Hepatocyte (in vitro differentiated cells): Measurements from ENCODE around the gene SPECC1L. TPM values are rescaled to one million over a fixed set of nuclear protein-coding genes. Genes with fewer than 3 reads are reported as not detected.
"Not testable (repeated sequence)": the region's sequence is repeated elsewhere in the genome, so short reads cannot be mapped to it uniquely, and the experiment has no call there.

Source experiments
- DNase-seq: peaks from one replicate; pipeline ENCODE4 v3.0.0-alpha.2; 2016; ENCODE audit warnings: low spot score
- H2AFZ ChIP-seq: fragments of 200-600 bp; sonication (generic); 2 replicates; pipeline ENCODE4 v1.6.0; 2016; ENCODE audit warnings: antibody characterized with exemption, mild to moderate bottlenecking
- H3K27ac ChIP-seq: fragments of 200-600 bp; sonication (generic); 2 replicates; pipeline ENCODE4 v1.5.1; 2016; ENCODE audit warnings: mild to moderate bottlenecking
- H3K27me3 ChIP-seq: fragments of 200-600 bp; sonication (generic); 2 replicates; pipeline ENCODE4 v1.6.1; 2016
- H3K36me3 ChIP-seq: fragments of 200-600 bp; sonication (generic); replicated peaks from 2 replicates; pipeline ENCODE4 v1.5.1; 2016; ENCODE audit warnings: low read depth; ENCODE audit not compliant: insufficient read depth
- H3K4me1 ChIP-seq: fragments of 200-600 bp; sonication (generic); 2 replicates; pipeline ENCODE4 v1.5.1; 2016; ENCODE audit warnings: mild to moderate bottlenecking, moderate library complexity; ENCODE audit not compliant: insufficient read depth
- H3K4me2 ChIP-seq: fragments of 200-600 bp; sonication (generic); 2 replicates; pipeline ENCODE4 v1.6.0; 2016
- H3K4me3 ChIP-seq: fragments of 200-600 bp; sonication (generic); 2 replicates; pipeline ENCODE4 v1.5.1; 2016; ENCODE audit warnings: mild to moderate bottlenecking
- H3K79me2 ChIP-seq: fragments of 200-600 bp; sonication (generic); 2 replicates; pipeline ENCODE4 v1.6.0; 2017; ENCODE audit warnings: mild to moderate bottlenecking
- H3K9me2 ChIP-seq: fragments of 200-600 bp; sonication (generic); replicated peaks from 2 replicates; pipeline ENCODE4 v1.6.0; 2017; ENCODE audit warnings: mild to moderate bottlenecking; ENCODE audit not compliant: insufficient read depth
- H3K9me3 ChIP-seq: fragments of 200-600 bp; sonication (generic); 2 replicates; pipeline ENCODE4 v1.5.1; 2016; ENCODE audit warnings: low read depth, mild to moderate bottlenecking
- H4K20me1 ChIP-seq: fragments of 200-600 bp; sonication (generic); 2 replicates; pipeline ENCODE4 v1.6.0; 2016; ENCODE audit warnings: mild to moderate bottlenecking; ENCODE audit not compliant: insufficient read depth, poor library complexity, severe bottlenecking
- EZH2 ChIP-seq: fragments of 200-600 bp; sonication (generic); IDR thresholded peaks from 2 replicates; pipeline ENCODE4 v1.6.1; 2016; ENCODE audit warnings: antibody characterized with exemption, mild to moderate bottlenecking, borderline replicate concordance
- EZH2phosphoT487 ChIP-seq: fragments of 200-600 bp; sonication (generic); IDR thresholded peaks from one replicate; pipeline ENCODE4 v1.6.1; 2018; ENCODE audit warnings: antibody characterized with exemption, mild to moderate bottlenecking, low read depth, moderate library complexity; ENCODE audit not compliant: unreplicated experiment, severe bottlenecking
- WGBS: methylation state at CpG from one replicate; pipeline ENCODE4 v1.1.6; 2016; ENCODE audit warnings: low lambda C conversion rate; ENCODE audit errors: missing lambda C conversion rate; 5-methylcytosine and 5-hydroxymethylcytosine counted together
- polyA plus RNA-seq: library from polyadenylated mRNA; unstranded; fragments of >200 nt; fragmentation: Nextera tagmentation; extraction: Ambion mirVana; gene quantifications from 2 replicates; pipeline ENCODE4 v1.2.1, GENCODE V29; 2016
- total RNA-seq: library from RNA; depleted of rRNA; stranded (reverse); fragments of >200 nt; gene quantifications from 2 replicates; pipeline ENCODE4 v1.2.3, GENCODE V29; 2014
- TF ChIP-seq, protein P1 (sequence below): fragments of 200-600 bp; sonication (generic); IDR thresholded peaks from 2 replicates; pipeline ENCODE4 v1.5.1; 2016; ENCODE audit warnings: antibody characterized with exemption, mild to moderate bottlenecking; ENCODE audit not compliant: poor library complexity

Gene SPECC1L
- total and polyA plus RNA-seq, 2 experiments from 2014 or later = 13.0 to 28.3 TPM

GRCh38 chr22:24315367-24315966, 44.8 kb downstream of the SPECC1L start:
- WGBS = 62% methylated on average over 2 of the region's 2 CpGs
- TF ChIP-seq EZH2phosphoT487 (peak; percentile 50), EZH2 (no peak)
- TF ChIP-seq, protein P1, sequence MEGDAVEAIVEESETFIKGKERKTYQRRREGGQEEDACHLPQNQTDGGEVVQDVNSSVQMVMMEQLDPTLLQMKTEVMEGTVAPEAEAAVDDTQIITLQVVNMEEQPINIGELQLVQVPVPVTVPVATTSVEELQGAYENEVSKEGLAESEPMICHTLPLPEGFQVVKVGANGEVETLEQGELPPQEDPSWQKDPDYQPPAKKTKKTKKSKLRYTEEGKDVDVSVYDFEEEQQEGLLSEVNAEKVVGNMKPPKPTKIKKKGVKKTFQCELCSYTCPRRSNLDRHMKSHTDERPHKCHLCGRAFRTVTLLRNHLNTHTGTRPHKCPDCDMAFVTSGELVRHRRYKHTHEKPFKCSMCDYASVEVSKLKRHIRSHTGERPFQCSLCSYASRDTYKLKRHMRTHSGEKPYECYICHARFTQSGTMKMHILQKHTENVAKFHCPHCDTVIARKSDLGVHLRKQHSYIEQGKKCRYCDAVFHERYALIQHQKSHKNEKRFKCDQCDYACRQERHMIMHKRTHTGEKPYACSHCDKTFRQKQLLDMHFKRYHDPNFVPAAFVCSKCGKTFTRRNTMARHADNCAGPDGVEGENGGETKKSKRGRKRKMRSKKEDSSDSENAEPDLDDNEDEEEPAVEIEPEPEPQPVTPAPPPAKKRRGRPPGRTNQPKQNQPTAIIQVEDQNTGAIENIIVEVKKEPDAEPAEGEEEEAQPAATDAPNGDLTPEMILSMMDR = no peak
- H4K20me1 ChIP-seq = peaks cover 6% of the 10 kb centered on the region
- no peaks in the 10 kb centered on the region for H3K36me3 ChIP-seq
- H3K27me3 ChIP-seq = no peaks in the 10 kb centered on the region
- no peaks in the 10 kb centered on the region for H3K9me3 ChIP-seq
- no peak overlapping the region for H3K4me2 ChIP-seq
- no peaks in the 10 kb centered on the region for H3K9me2 ChIP-seq
- no peak for DNase-seq
- no peak overlapping the region for H2AFZ ChIP-seq
- peaks cover 7% of the 10 kb centered on the region for H3K4me1 ChIP-seq
- no peak overlapping the region for H3K4me3 ChIP-seq
- peaks cover 32% of the 10 kb centered on the region for H3K79me2 ChIP-seq
- no peak overlapping the region for H3K27ac ChIP-seq

GRCh38 chr22:24316264-24316663, 45.6 kb downstream of the SPECC1L start:
- not testable (repeated sequence) for DNase-seq, H3K36me3 ChIP-seq, H3K27ac ChIP-seq, H3K9me2 ChIP-seq, H3K4me1 ChIP-seq, H3K4me2 ChIP-seq, H3K4me3 ChIP-seq, H3K9me3 ChIP-seq, H2AFZ ChIP-seq, H3K27me3 ChIP-seq, H4K20me1 ChIP-seq
- H3K79me2 ChIP-seq = peaks cover 29% of the 10 kb centered on the region
- 64% methylated on average over 6 of the region's 6 CpGs for WGBS

DNA sequence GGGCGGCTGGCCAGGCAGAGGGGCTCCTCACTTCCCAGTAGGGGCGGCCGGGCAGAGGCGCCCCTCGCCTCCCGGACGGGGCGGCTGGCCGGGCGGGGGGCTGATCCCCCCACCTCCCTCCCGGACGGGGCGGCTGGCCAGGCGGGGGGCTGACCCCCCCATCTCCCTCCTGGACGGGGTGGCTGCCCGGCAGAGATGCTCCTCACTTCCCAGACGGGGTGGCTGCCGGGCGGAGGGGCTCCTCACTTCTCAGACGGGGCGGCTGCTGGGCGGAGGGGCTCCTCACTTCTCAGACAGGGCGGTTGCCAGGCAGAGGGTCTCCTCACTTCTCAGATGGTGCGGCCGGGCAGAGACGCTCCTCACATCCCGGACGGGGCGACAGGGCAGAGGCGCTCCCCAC, 46.9 kb downstream of the SPECC1L start:
- H3K27ac ChIP-seq, H4K20me1 ChIP-seq, H2AFZ ChIP-seq, H3K4me2 ChIP-seq, H3K4me1 ChIP-seq, H3K36me3 ChIP-seq, H3K27me3 ChIP-seq, H3K4me3 ChIP-seq, H3K9me2 ChIP-seq, DNase-seq, H3K9me3 ChIP-seq: not testable (repeated sequence)
- H3K79me2 ChIP-seq = peaks cover 20% of the 10 kb centered on the region
- 96% methylated on average over 5 of the region's 30 CpGs for WGBS

DNA sequence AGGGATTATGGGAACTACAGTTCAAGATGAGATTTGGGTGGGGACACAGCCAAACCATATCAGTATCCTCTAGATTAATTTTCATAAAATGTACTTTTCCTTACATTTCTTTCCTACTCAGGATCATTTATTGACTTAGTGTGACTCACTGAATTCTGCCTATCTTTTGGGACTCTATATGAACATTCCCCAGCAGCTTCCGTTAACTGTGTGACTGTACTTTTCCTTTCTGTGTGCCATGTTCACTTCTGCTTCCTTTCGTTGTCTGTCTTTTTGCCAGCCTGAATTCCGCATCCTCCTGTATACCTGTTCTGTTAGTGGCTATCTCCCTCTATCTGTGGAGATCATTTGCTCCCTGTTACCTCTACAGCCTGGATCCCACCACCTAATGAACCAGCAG, 48.8 kb downstream of the SPECC1L start:
- H3K36me3 ChIP-seq = no peaks in the 10 kb centered on the region
- TF ChIP-seq EZH2phosphoT487 (no peak), EZH2 (no peak)
- TF ChIP-seq, protein P1 = no peak
- H3K79me2 ChIP-seq = peaks cover 21% of the 10 kb centered on the region
- 95% methylated on average over 3 of the region's 3 CpGs for WGBS
- no peak overlapping the region for H3K4me2 ChIP-seq
- H3K4me1 ChIP-seq = peaks cover 7% of the 10 kb centered on the region
- peaks cover 6% of the 10 kb centered on the region for H4K20me1 ChIP-seq
- no peak overlapping the region for H2AFZ ChIP-seq
- H3K27ac ChIP-seq = no peak overlapping the region
- DNase-seq = no peak
- H3K9me3 ChIP-seq = no peaks in the 10 kb centered on the region
- no peaks in the 10 kb centered on the region for H3K9me2 ChIP-seq
- no peak overlapping the region for H3K4me3 ChIP-seq
- H3K27me3 ChIP-seq = no peaks in the 10 kb centered on the region

GRCh38 chr22:24321999-24322398, 51.4 kb downstream of the SPECC1L start:
- H3K27ac ChIP-seq = no peak overlapping the region
- TF ChIP-seq EZH2 (no peak), EZH2phosphoT487 (no peak)
- TF ChIP-seq, protein P1 = no peak
- H3K79me2 ChIP-seq = peaks cover 20% of the 10 kb centered on the region
- no peaks in the 10 kb centered on the region for H3K4me1 ChIP-seq
- H3K36me3 ChIP-seq = no peaks in the 10 kb centered on the region
- H3K4me2 ChIP-seq = no peak overlapping the region
- WGBS = 94% methylated on average over 13 of the region's 13 CpGs
- no peaks in the 10 kb centered on the region for H3K27me3 ChIP-seq
- H3K9me3 ChIP-seq = no peaks in the 10 kb centered on the region
- DNase-seq = no peak
- no peak overlapping the region for H2AFZ ChIP-seq
- no peaks in the 10 kb centered on the region for H4K20me1 ChIP-seq
- H3K4me3 ChIP-seq = no peak overlapping the region
- H3K9me2 ChIP-seq = no peaks in the 10 kb centered on the region
